Mesendoderm (in vitro differentiated cells): Measurements from ENCODE around the gene TNIP1.

ENCODE experiments used
- DNase-seq: peaks from one replicate; pipeline ENCODE4 v3.0.0; 2013
- H2AK5ac ChIP-seq: 2 replicates; pipeline ENCODE4 v1.6.1; 2013; ENCODE audit warnings: low read length, inconsistent platforms
- H2BK120ac ChIP-seq: 2 replicates; pipeline ENCODE4 v1.6.1; 2013; ENCODE audit warnings: low read depth, mild to moderate bottlenecking, low read length, moderate library complexity, mixed read lengths
- H2BK15ac ChIP-seq: replicated peaks from 2 replicates; pipeline ENCODE4 v1.6.1; 2013; ENCODE audit warnings: low read depth, mild to moderate bottlenecking, moderate library complexity
- H2BK5ac ChIP-seq: 2 replicates; pipeline ENCODE4 v1.6.1; 2013; ENCODE audit warnings: low read length, inconsistent platforms
- H3K18ac ChIP-seq: 2 replicates; pipeline ENCODE4 v1.6.1; 2013; ENCODE audit warnings: mild to moderate bottlenecking, low read length, mixed read lengths
- H3K23ac ChIP-seq: one replicate; pipeline ENCODE4 v1.6.1; 2013; ENCODE audit warnings: low read length
- H3K27ac ChIP-seq: 2 replicates; pipeline ENCODE4 v1.5.1; 2013; ENCODE audit warnings: low read depth, mild to moderate bottlenecking, inconsistent platforms, low read length, moderate library complexity
- H3K27me3 ChIP-seq: 2 replicates; pipeline ENCODE4 v1.6.1; 2013; ENCODE audit warnings: low read length, control low read depth, mild to moderate bottlenecking, inconsistent platforms; ENCODE audit not compliant: insufficient read depth, poor library complexity
- H3K36me3 ChIP-seq: 2 replicates; pipeline ENCODE4 v1.6.1; 2013; ENCODE audit warnings: low read length, inconsistent platforms; ENCODE audit not compliant: control insufficient read depth, insufficient read depth
- H3K4ac ChIP-seq: one replicate; pipeline ENCODE4 v1.6.1; 2013; ENCODE audit warnings: low read depth, mild to moderate bottlenecking, low read length, moderate library complexity
- H3K4me1 ChIP-seq: 2 replicates; pipeline ENCODE4 v1.6.1; 2013; ENCODE audit warnings: low read depth, low read length, inconsistent platforms; ENCODE audit not compliant: control insufficient read depth
- H3K4me2 ChIP-seq: 2 replicates; pipeline ENCODE4 v1.6.1; 2013; ENCODE audit warnings: low read length
- H3K4me3 ChIP-seq: 2 replicates; pipeline ENCODE4 v1.5.1; 2013; ENCODE audit warnings: mild to moderate bottlenecking, low read length
- H3K56ac ChIP-seq: one replicate; pipeline ENCODE4 v1.6.1; 2013; ENCODE audit warnings: low read length
- H3K79me1 ChIP-seq: 2 replicates; pipeline ENCODE4 v1.6.1; 2013; ENCODE audit warnings: low read length, inconsistent platforms
- H3K79me2 ChIP-seq: 2 replicates; pipeline ENCODE4 v1.6.1; 2013; ENCODE audit warnings: mild to moderate bottlenecking, low read length; ENCODE audit not compliant: control insufficient read depth, insufficient read depth
- H3K9ac ChIP-seq: 2 replicates; pipeline ENCODE4 v1.6.1; 2013; ENCODE audit warnings: low read length, inconsistent platforms
- H4K5ac ChIP-seq: one replicate; pipeline ENCODE4 v1.6.1; 2013; ENCODE audit warnings: low read length
- H4K8ac ChIP-seq: one replicate; pipeline ENCODE4 v1.6.1; 2013; ENCODE audit warnings: low read depth, mild to moderate bottlenecking, control low read depth, low read length, moderate library complexity
- WGBS: extraction: QIAGEN DNeasy Blood & Tissue Kit; methylation state at CpG from one replicate; pipeline ENCODE4 v1.1.7; 2013; ENCODE audit warnings: low lambda C conversion rate, missing lambda C conversion rate; ENCODE audit not compliant: insufficient coverage; ENCODE audit errors: extremely low coverage; 5-methylcytosine and 5-hydroxymethylcytosine counted together

The TNIP1 gene

DNA sequence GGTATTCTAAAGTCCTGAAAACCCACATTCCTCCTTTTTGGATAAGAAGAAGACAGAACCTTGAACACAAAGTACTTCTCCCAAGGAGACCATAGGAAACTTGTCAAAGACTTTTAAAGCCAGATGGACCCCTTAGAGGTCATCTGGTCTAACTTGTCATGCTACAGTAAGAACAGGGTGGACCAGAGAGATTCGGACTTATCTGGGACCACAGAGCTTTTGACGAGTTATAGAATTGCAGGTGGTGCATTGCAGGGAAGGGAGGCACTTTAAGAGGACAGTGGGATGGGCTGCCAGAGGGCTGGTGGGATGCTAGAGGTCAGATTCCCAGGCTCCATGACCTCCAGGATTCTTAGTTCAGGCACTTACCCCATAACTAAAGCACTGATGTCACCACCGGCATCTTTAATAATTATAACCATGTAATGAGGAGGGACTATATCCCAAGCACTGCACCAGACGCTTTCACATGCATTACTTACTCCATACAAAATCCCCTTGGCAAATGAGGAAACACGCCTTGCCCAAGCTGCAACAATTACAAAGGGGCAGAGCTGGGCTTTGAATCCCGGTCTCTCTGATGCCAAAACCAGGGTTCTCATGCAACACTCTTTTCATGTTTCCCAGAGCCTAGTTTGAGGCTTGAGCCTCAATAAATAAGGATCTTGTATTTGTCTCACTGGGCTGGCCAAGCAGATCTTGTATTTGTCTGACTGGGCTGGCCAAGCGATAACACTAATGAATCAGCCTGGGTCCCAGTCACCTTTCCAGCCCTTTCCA, 73.2 kb downstream of the TNIP1 start:
- Histone ChIP-seq H2AK5ac (no peak overlapping the region), H3K4me1 (no peaks in the 10 kb centered on the region)

GRCh38 chr5:151006704-151007334, 74.0 kb downstream of the TNIP1 start:
- Histone ChIP-seq H3K56ac (no peak overlapping the region), H2BK5ac (no peak overlapping the region), H3K4me2 (no peak overlapping the region), H3K23ac (no peak overlapping the region), H2BK120ac (no peak overlapping the region), H3K9ac (no peak overlapping the region), H4K8ac (no peak overlapping the region), H3K4me1 (no peaks in the 10 kb centered on the region), H3K4me3 (no peak overlapping the region), H3K27me3 (no peaks in the 10 kb centered on the region), H2BK15ac (no peak overlapping the region), H3K27ac (no peak overlapping the region), H2AK5ac (no peak overlapping the region), H3K79me1 (no peaks in the 10 kb centered on the region), H3K4ac (no peak overlapping the region), H4K5ac (no peak overlapping the region), H3K18ac (no peak overlapping the region), H3K79me2 (no peaks in the 10 kb centered on the region), H3K36me3 (no peaks in the 10 kb centered on the region)
- no CpG with 5 or more reads among the region's 5 CpGs for WGBS
- DNase-seq, result no peak

More for the DNA sequence above, 73.2 kb downstream of the TNIP1 start:
- Histone ChIP-seq H3K4me2 (no peak overlapping the region), H3K23ac (no peak overlapping the region), H2BK5ac (no peak overlapping the region), H4K8ac (no peak overlapping the region), H3K4ac (no peak overlapping the region), H3K27ac (no peak overlapping the region), H2BK120ac (no peak overlapping the region), H3K79me1 (no peaks in the 10 kb centered on the region), H3K56ac (no peak overlapping the region), H3K18ac (no peak overlapping the region), H3K79me2 (no peaks in the 10 kb centered on the region), H2BK15ac (no peak overlapping the region), H4K5ac (no peak overlapping the region), H3K4me3 (no peak overlapping the region), H3K27me3 (no peaks in the 10 kb centered on the region), H3K36me3 (no peaks in the 10 kb centered on the region), H3K9ac (no peak overlapping the region)
- no CpG with 5 or more reads among the region's 7 CpGs for WGBS
- DNase-seq, result no peak

- H2BK120ac ChIP-seq, result no peak overlapping the region
- no peak overlapping the region for H3K4me2 ChIP-seq
- H3K18ac ChIP-seq, result no peak overlapping the region
- no peak overlapping the region for H3K9ac ChIP-seq
- H3K4me3 ChIP-seq, result no peak overlapping the region
- H3K56ac ChIP-seq, result no peak overlapping the region
- no peak overlapping the region for H2BK15ac ChIP-seq
- no peaks in the 10 kb centered on the region for H3K36me3 ChIP-seq
- H4K5ac ChIP-seq, result no peak overlapping the region
- no peak overlapping the region for H3K27ac ChIP-seq
- no peaks in the 10 kb centered on the region for H3K79me1 ChIP-seq
- H2BK5ac ChIP-seq, result no peak overlapping the region
- no peak overlapping the region for H2AK5ac ChIP-seq
- no peak overlapping the region for H4K8ac ChIP-seq
- DNase-seq, result no peak
- H3K23ac ChIP-seq, result no peak overlapping the region
- H3K4ac ChIP-seq, result no peak overlapping the region
- no peaks in the 10 kb centered on the region for H3K4me1 ChIP-seq
- no peaks in the 10 kb centered on the region for H3K27me3 ChIP-seq
- no CpG with 5 or more reads among the region's 7 CpGs for WGBS
- H3K79me2 ChIP-seq, result no peaks in the 10 kb centered on the region
Measured at GRCh38 chr5:151005950-151006576, 74.8 kb downstream of the TNIP1 start.

DNA sequence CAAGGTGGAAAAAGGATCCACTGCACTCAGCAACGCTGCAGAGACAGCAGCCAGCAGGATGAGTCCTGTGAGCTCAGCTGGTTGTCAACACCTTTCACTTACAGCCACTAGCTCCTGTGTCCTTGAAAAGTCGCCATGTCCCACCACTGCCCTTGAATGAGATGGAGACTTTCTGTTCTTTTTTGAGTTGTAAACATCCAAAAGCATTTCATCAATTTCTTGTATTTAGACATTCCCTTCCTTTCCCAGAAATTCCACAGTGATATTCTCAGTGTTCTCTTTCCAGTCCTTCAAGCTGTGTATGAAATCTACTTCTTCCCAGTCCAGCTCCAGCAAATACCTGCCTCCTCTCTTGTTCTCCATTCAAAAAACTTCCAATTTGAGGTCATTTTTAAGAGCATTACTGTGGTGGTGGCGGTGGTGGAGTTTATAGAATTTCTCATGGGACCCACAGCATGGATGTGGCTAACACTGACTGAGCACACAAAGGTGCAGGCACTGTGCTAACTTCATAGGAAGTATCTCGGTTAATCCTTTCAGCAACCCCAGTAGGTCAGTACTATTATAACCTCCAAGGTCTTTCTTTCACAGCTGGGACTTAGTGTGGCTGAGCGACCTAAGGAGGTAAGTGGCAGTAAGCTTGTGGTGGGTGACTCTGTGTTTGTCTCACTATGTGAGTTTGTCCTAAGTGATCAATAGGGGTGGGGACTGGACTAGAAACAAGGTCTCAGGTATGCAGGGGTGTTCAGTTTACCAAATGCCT, 75.5 kb downstream of the TNIP1 start:
- Histone ChIP-seq H2BK15ac (no peak overlapping the region), H3K4ac (no peak overlapping the region), H3K79me1 (no peaks in the 10 kb centered on the region), H3K4me3 (no peak overlapping the region), H3K27ac (no peak overlapping the region), H3K4me1 (no peaks in the 10 kb centered on the region), H4K8ac (no peak overlapping the region), H2BK120ac (no peak overlapping the region), H2BK5ac (no peak overlapping the region), H4K5ac (no peak overlapping the region), H3K18ac (no peak overlapping the region), H3K56ac (no peak overlapping the region), H3K36me3 (no peaks in the 10 kb centered on the region), H3K4me2 (no peak overlapping the region), H3K23ac (no peak overlapping the region), H2AK5ac (no peak overlapping the region), H3K79me2 (no peaks in the 10 kb centered on the region), H3K27me3 (no peaks in the 10 kb centered on the region), H3K9ac (no peak overlapping the region)
- WGBS, result no CpG with 5 or more reads among the region's 5 CpGs
- DNase-seq, result no peak

- Histone ChIP-seq H3K79me1 (no peaks in the 10 kb centered on the region), H4K8ac (no peak overlapping the region), H2BK15ac (no peak overlapping the region), H2AK5ac (no peak overlapping the region), H4K5ac (no peak overlapping the region), H3K23ac (no peak overlapping the region), H2BK120ac (no peak overlapping the region), H3K4ac (no peak overlapping the region), H3K18ac (no peak overlapping the region), H3K27me3 (no peaks in the 10 kb centered on the region), H3K27ac (no peak overlapping the region), H3K4me2 (no peak overlapping the region), H3K56ac (no peak overlapping the region), H3K4me1 (no peaks in the 10 kb centered on the region), H3K79me2 (no peaks in the 10 kb centered on the region), H3K9ac (no peak overlapping the region), H3K36me3 (no peaks in the 10 kb centered on the region), H3K4me3 (no peak overlapping the region), H2BK5ac (no peak overlapping the region)
- no CpG with 5 or more reads among the region's 2 CpGs for whole genome bisulfite sequencing
- no peak for DNase-seq
Measured at GRCh38 chr5:151004499-151004898, 76.3 kb downstream of the TNIP1 start.
